Measurements from ENCODE around the gene CARMIL1.
"Not testable (repeated sequence)": the region's sequence is repeated elsewhere in the genome, so short reads cannot be mapped to it uniquely, and the experiment has no call there.

The CARMIL1 gene

DNA sequence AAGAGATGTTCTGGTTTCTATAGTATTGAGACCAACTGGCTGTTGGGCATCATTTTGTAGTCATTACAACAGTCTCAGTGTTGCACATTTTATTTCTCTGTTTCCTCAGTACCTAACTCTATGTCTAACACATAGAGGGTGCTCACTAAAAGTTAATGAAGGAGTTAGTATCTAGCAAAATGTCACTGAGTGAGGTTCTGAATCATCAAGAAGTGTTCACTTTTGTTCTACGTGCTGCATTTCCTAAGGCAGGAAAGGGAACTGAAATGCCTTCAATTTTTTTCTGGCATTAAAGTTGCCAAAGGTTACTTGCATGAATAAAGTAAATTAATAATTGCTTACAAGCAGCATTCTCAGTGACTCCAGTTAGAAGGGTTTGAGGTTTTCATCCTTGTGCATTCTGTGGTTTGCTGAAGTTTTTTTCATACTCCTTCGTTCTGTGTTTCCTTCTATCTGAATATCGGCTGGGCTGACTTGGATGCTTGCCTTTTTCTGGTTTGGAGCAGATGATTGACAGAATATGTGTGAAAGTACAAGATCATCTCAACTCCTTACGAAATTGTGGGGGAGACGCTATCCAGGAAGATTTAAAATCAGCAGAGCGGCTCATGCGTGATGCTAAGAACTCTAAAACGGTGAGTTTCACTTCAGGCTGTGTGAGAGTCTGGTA is 258.3 kb downstream of the CARMIL1 start:
- DNase-seq = no peak

- DNase-seq = no peak
Observed at GRCh38 chr6:25541228-25541627, 262.1 kb downstream of the CARMIL1 start.

GRCh38 chr6:25542984-25543910 is 264.1 kb downstream of the CARMIL1 start:
- no peak for DNase-seq

- no peak for DNase-seq
Observed at GRCh38 chr6:25544833-25545232, 265.7 kb downstream of the CARMIL1 start.

- DNase-seq = peak; percentile 28
Observed at GRCh38 chr6:25547797-25548196, 268.6 kb downstream of the CARMIL1 start.

DNA sequence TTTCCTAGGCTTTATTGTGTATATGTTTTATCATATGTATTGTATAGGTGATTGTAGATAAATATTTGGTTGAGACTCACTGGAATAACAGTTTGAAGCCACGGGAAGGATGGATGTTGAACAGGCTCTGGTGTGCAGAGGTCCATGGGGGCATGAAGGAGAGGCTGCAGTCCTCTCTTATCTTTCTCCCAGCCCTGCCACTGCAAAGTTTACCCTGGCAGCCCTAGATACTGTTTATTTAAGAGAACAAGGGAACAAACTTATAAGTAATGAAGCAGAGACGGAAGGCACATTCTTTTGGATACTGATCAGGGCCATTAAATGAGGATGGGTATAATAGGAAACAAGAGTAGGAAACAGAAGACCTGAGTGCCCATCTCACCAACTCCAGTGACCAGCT is 269.3 kb downstream of the CARMIL1 start:
- no peak for DNase-seq

GRCh38 chr6:25550631-25551030 is 271.5 kb downstream of the CARMIL1 start:
- DNase-seq = no peak

GRCh38 chr6:25553502-25553901 is 274.3 kb downstream of the CARMIL1 start:
- no peak for DNase-seq

DNA sequence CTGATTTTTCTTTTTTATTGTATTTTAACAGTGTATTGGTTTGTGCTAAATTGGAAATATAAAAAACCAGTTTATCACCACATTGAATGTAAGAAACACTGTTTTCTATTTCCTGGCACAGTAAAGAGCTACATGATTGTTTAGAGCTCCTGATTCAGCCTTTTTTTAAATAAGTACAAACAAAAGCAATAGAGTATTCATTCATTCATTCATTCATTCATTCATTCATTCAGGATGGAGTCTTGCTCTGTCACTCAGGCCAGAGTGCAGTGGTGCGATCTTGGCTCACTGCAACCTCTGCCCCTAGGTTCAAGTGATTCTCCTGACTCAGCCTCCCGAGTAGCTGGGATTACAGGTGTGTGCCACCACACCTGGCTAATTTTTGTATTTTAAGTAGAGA is 276.0 kb downstream of the CARMIL1 start:
- DNase-seq = no peak

DNA sequence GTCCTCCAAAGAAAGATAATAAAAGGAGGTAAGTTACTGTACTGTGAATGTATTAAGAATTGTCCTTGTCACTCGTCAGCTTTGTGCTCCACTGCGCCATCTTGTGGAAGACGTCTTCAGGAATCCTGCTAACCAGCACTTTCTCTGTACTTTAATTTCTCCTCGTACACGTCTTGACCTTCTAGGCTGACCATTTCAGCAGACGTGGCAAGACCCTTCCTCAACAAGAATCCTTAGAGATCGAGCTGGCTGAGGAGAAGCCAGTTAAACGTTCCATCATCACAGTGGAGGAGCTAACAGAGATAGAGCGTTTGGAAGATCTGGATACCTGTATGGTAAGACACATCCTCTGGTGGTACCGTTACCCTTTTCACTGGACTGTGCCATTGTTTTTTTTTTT is 277.3 kb downstream of the CARMIL1 start:
- peak; percentile 81 for DNase-seq

DNA sequence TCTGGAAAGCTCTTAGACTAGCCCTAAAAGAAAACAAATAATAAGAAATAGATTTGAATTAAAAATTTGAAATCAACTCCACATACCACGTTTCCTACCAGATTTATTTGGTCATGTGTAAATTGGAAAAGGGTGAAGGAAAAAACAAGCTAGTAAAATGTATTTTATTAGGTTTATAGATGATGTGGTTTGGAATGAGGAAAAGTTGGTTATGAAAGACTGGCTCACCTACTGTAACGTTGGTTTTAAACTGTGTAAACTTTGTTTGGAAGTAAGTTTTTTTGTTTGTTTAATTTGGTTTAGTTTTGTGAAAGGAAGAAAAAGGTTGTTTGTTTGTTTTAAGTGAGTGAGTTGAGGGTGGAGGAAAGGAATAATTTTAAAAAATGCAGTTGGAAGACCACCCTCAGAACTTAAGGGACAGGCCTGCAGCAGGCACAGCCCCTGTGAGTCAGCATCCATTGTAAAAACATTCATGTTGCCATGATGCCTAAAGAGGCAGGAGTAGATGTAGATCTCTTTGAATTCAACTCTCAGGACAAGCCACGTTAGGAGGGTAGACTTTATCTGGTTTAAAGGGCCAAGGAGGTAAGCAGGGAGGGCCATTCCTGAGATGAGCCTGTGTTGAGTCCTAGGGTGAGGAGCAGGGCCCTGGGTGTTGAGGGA is 279.1 kb downstream of the CARMIL1 start:
- DNase-seq = no peak

DNA sequence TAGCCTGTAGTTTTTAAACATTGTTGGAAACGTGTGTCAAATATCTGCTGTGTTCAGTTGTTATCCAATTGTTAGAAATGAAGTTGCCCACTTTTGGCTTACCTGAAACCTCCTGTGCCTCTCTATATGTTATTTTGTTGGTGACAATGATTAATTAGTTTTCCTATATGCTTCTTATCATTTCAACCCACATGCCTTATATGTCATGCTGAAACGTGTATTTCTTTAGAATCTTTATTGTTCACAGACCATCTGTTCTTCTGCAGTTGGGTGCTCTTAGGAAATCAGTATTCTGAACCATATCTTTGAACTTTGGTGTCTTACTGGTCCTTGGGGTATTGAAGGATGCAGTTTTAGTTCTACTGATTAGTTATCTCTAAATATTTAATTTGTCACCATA is 281.7 kb downstream of the CARMIL1 start:
- no peak for DNase-seq

GRCh38 chr6:25564943-25565342 is 285.8 kb downstream of the CARMIL1 start:
- DNase-seq = no peak

DNA sequence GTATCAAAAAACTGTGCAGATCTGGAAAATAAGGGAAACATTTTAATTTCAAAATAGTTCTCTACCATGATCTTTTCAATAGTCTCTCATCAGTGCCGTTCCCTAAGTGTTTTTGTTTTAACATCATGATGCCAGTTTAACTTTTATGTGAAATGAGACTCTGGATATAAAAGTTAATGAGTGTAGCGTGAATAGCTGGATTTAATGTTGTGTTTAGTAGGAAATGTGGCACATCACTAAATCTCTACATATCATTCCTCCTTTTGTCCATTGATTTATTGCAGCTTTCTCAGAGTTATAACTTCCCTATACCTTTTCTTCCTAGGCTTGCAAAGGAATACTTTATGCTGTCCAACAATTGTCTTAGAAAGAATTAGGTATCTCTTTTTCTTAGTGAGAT is 291.4 kb downstream of the CARMIL1 start:
- no peak for DNase-seq

GRCh38 chr6:25576919-25577318 is 297.7 kb downstream of the CARMIL1 start:
- DNase-seq = no peak

DNA sequence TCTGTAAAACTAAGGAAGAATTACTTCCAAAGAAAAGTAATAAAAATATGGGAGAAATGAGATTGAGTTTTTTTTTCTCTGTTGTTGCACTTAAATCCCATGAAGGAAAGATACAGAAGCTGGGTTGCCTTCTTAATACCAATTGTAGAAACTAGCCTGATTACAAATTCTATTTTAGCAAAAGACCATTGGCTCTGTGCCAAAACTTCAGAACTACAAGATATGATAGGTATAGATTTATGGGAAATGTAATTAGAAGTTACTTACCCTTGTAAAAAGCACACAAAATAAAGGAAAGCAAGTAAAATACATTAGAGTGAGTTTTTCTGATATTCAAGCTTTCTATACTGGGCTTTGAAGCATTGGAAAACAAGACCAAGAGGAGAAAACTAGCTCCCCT is 299.4 kb downstream of the CARMIL1 start:
- DNase-seq = no peak

GRCh38 chr6:25579391-25579883 is 300.3 kb downstream of the CARMIL1 start:
- no peak for DNase-seq

- no peak for DNase-seq
Observed at GRCh38 chr6:25579902-25580495, 300.8 kb downstream of the CARMIL1 start.

- no peak for DNase-seq
Observed at GRCh38 chr6:25582101-25582500, 302.9 kb downstream of the CARMIL1 start.

GRCh38 chr6:25583099-25583498 is 303.9 kb downstream of the CARMIL1 start:
- no peak for DNase-seq

DNA sequence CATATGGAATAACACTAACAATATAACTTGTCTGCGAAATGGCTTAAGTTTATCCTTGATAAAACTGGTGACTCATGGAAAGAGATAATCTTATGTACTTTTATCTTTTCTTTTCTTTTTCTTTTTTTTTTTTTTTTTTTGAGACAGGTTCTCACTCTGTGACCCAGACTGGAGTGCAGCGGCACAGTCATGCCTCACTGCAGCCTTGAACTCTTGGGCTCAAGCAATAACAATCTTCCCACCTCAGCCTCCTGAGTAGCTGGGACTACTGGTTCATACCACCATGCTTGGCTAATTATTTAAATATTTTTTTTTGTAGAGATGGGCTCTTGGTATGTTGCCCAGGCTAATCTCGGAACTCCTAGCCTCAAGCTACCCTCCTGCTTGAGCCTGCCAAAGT is 304.7 kb downstream of the CARMIL1 start:
- DNase-seq = no peak

DNA sequence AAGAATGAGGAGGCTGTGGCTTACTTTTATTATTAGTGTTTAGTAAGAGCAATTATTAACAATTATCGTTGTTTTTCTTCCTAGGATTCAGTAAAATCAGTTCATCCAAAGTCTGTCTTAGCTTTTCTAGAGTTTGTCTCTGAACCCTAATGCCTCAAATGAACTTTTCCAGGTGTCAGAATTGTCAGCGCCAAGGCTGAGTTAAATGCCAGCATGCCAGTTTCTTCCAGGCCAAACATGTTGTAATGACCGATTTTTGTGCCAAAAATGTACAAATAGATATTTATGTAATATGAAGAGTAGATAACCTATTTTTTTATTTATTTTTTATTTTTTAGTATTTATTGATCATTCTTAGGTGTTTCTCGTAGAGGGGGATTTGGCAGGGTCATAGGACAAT is 306.1 kb downstream of the CARMIL1 start:
- no peak for DNase-seq

DNA sequence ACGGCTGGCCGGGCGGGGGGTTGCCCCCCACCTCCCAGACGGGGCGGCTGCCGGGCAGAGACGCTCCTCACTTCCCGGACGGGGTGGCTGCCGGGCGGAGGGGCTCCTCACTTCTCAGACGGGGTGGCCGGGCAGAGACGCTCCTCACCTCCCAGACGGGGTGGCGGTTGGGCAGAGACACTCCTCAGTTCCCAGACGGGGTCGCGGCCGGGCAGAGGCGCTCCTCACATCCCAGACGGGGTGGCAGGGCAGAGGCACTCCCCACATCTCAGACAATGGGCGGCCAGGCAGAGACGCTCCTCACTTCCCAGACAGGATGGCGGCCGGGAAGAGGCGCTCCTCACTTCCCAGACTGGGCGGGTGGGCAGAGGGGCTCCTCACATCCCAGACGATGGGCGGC is 306.9 kb downstream of the CARMIL1 start:
- DNase-seq = not testable (repeated sequence)

Measured in right hindlimb (tissue), 1 donor.